ENCODE results near the gene ELK3.

ELK3 gene

DNA sequence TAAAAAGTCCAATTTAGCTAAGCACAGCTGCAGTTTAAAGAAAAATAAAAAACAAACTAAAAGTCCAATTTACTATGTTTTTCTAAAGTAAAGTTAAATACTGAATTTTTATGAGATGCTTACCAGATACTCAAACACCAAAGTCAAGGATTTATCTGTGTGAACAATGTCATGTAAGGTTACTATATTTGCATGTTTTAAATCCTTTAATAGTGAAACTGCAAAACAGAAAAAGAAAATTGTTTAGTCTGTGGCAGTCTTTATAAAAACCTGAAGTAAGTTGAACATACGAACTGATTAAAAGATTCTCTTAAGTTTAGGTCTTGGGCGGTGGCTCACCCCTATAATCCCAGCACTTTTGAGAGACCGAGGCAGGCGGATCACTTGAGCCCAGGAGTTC lies 103.3 kb downstream of the ELK3 start:
- Histone ChIP-seq H3K27ac (ENCODE audit: low read depth, low read length) (no peak overlapping the region), H3K9me3 (ENCODE audit: control insufficient read depth in 1 of 2, low read length in 2 of 2) (no peaks in the 10 kb centered on the region), H3K4me3 (ENCODE audit: low read depth in 1 of 2, low read length in 2 of 2) (no peak overlapping the region), H3K36me3 (ENCODE audit: control insufficient read depth in 1 of 2, insufficient read depth in 2 of 2, low read length in 2 of 2) (peaks cover 10% of the 10 kb centered on the region in 2 donors), H3K4me1 (ENCODE audit: control insufficient read depth in 1 of 2, insufficient read depth in 2 of 2, low read length in 2 of 2) (no peaks in the 10 kb centered on the region), H3K9ac (ENCODE audit: low read depth in 1 of 2, low read length in 2 of 2) (no peak overlapping the region), H3K27me3 (ENCODE audit: control insufficient read depth in 1 of 2, insufficient read depth in 2 of 2, low read length in 2 of 2) (no peaks in the 10 kb centered on the region)

DNA sequence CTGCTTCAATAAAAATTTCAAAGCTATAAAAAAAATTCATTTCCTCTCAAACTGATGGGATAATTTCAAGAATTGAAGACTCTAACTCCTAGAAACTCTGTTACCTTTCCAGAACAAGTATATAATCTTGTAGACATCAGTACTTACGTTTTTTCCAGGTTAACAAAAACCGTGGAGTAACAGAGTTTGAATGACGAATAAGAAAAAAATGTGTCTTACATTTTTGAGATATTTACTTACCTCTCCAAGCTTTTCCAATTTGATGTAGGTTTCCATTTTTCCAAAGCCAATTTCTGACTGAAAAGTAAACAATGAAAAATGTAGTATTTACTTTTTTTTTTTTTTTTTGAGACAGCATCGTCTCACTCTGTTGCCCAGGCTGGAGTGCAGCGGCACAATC lies 105.9 kb downstream of the ELK3 start:
- no peaks in the 10 kb centered on the region for H3K27me3 ChIP-seq (ENCODE audit: control insufficient read depth in 1 of 2, insufficient read depth in 2 of 2, low read length in 2 of 2)

DNA sequence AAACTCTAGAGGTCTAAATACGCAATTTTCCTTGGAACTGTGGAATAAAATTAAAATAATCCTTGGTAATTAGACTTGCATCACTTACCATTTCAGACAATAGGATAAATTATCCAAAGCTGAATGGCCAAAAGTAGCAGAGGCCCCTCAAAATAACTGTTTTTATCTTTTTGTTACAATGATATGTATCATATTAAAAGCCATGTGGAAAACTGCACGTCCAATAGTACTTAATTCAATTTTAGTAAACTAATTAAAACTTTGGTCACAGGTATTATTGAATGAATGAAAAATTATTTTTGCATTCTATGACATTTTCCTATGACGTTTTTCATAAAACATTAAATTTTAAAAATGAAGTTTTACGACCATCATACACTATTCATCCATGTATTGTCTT lies 107.6 kb downstream of the ELK3 start:
- Histone ChIP-seq H3K27ac (ENCODE audit: low read depth, low read length) (no peak overlapping the region), H3K4me1 (ENCODE audit: control insufficient read depth in 1 of 2, insufficient read depth in 2 of 2, low read length in 2 of 2) (no peaks in the 10 kb centered on the region), H3K9me3 (ENCODE audit: control insufficient read depth in 1 of 2, low read length in 2 of 2) (no peaks in the 10 kb centered on the region), H3K36me3 (ENCODE audit: control insufficient read depth in 1 of 2, insufficient read depth in 2 of 2, low read length in 2 of 2) (peaks cover 6 to 7% of the 10 kb centered on the region in 2 donors), H3K4me3 (ENCODE audit: low read depth in 1 of 2, low read length in 2 of 2) (no peak overlapping the region), H3K27me3 (ENCODE audit: control insufficient read depth in 1 of 2, insufficient read depth in 2 of 2, low read length in 2 of 2) (no peaks in the 10 kb centered on the region), H3K9ac (ENCODE audit: low read depth in 1 of 2, low read length in 2 of 2) (no peak overlapping the region)

More for the DNA sequence above, 105.9 kb downstream of the ELK3 start:
- H3K27ac ChIP-seq (ENCODE audit: low read depth, low read length): no peak overlapping the region
- peaks cover 5 to 10% of the 10 kb centered on the region in 2 donors for H3K36me3 ChIP-seq (ENCODE audit: control insufficient read depth in 1 of 2, insufficient read depth in 2 of 2, low read length in 2 of 2)
- no peaks in the 10 kb centered on the region for H3K9me3 ChIP-seq (ENCODE audit: control insufficient read depth in 1 of 2, low read length in 2 of 2)
- no peaks in the 10 kb centered on the region for H3K4me1 ChIP-seq (ENCODE audit: control insufficient read depth in 1 of 2, insufficient read depth in 2 of 2, low read length in 2 of 2)
- no peak overlapping the region for H3K4me3 ChIP-seq (ENCODE audit: low read depth in 1 of 2, low read length in 2 of 2)
- H3K9ac ChIP-seq (ENCODE audit: low read depth in 1 of 2, low read length in 2 of 2): no peak overlapping the region

DNA sequence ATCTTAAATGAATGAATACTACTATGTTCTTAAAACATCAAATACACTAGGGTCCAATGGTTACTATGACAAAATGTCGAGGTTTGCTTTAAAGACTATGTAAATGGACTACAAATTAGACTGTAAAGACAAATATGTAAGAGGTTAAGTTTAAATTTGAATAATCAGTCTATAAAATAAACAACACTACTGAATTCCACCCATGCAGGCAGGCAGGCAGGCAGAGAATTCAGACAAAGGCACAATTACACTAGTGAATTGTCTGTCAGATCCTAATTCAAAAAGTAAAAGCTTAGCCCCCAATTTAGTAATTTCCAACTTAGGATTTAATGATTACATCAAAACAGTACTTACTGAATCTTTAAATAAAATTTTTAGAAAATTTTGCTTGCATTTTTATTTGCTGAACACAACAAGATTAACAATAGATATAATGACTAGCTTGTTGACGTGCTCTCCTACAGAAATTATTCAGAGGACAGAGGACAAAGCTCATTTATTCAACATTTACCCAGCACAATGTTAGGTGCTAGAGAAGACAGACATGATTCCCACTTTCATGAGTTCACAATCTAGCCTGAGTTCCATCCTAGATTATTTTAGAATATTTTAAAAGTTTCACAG lies 108.6 kb downstream of the ELK3 start:
- Histone ChIP-seq H3K27me3 (ENCODE audit: control insufficient read depth in 1 of 2, insufficient read depth in 2 of 2, low read length in 2 of 2) (no peaks in the 10 kb centered on the region), H3K36me3 (ENCODE audit: control insufficient read depth in 1 of 2, insufficient read depth in 2 of 2, low read length in 2 of 2) (peaks cover 3 to 6% of the 10 kb centered on the region in 2 donors), H3K4me3 (ENCODE audit: low read depth in 1 of 2, low read length in 2 of 2) (no peak overlapping the region), H3K9me3 (ENCODE audit: control insufficient read depth in 1 of 2, low read length in 2 of 2) (no peaks in the 10 kb centered on the region), H3K27ac (ENCODE audit: low read depth, low read length) (no peak overlapping the region), H3K9ac (ENCODE audit: low read depth in 1 of 2, low read length in 2 of 2) (no peak overlapping the region), H3K4me1 (ENCODE audit: control insufficient read depth in 1 of 2, insufficient read depth in 2 of 2, low read length in 2 of 2) (no peaks in the 10 kb centered on the region)

DNA sequence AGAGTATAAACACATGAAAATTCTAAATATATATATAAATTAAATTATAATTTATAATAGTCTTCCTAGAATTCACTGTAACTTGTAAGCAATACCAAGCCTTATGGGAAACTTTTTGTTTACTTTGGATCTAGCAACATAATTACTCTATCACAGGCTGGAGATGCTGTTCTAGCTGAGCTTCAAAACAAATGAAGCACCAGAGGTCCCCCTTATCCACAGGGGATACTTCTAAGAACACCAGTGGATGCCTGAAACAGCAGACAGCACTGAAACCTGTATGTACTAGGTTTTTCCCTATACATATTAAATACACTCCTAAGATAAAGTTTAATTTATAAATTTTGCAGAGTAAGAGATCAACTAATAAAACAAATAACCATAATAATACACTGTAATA lies 109.5 kb downstream of the ELK3 start:
- H3K9ac ChIP-seq (ENCODE audit: low read depth in 1 of 2, low read length in 2 of 2): no peak overlapping the region
- no peak overlapping the region for H3K4me3 ChIP-seq (ENCODE audit: low read depth in 1 of 2, low read length in 2 of 2)
- no peak overlapping the region for H3K27ac ChIP-seq (ENCODE audit: low read depth, low read length)
- peaks cover 3 to 6% of the 10 kb centered on the region in 2 donors for H3K36me3 ChIP-seq (ENCODE audit: control insufficient read depth in 1 of 2, insufficient read depth in 2 of 2, low read length in 2 of 2)
- no peaks in the 10 kb centered on the region for H3K9me3 ChIP-seq (ENCODE audit: control insufficient read depth in 1 of 2, low read length in 2 of 2)
- no peaks in the 10 kb centered on the region for H3K4me1 ChIP-seq (ENCODE audit: control insufficient read depth in 1 of 2, insufficient read depth in 2 of 2, low read length in 2 of 2)
- H3K27me3 ChIP-seq (ENCODE audit: control insufficient read depth in 1 of 2, insufficient read depth in 2 of 2, low read length in 2 of 2): no peaks in the 10 kb centered on the region

DNA sequence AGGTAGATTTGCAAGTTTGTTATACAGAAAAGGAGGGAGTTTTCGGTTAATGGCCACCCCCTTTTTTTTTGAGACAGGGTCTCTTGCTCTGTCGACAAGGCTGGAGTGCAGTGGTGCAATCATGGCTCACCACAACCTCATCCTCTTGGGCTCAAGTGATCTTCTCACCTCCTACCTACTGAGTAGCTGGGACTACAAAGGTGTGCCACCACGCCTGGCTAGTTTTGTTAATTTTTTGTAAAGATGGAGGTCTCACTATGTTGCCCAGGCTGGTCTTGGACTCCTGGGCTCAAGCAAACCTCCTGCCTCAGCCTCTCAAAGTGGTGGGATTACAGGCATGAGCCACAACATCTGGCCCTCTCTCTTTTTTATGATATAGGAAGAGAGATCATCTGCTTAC lies 111.5 kb downstream of the ELK3 start:
- H3K9ac ChIP-seq (ENCODE audit: low read depth in 1 of 2, low read length in 2 of 2): no peak overlapping the region
- H3K4me1 ChIP-seq (ENCODE audit: control insufficient read depth in 1 of 2, insufficient read depth in 2 of 2, low read length in 2 of 2): no peaks in the 10 kb centered on the region
- H3K36me3 ChIP-seq (ENCODE audit: control insufficient read depth in 1 of 2, insufficient read depth in 2 of 2, low read length in 2 of 2): peaks cover 0 to 3% of the 10 kb centered on the region in 2 donors
- H3K4me3 ChIP-seq (ENCODE audit: low read depth in 1 of 2, low read length in 2 of 2): no peak overlapping the region
- H3K27me3 ChIP-seq (ENCODE audit: control insufficient read depth in 1 of 2, insufficient read depth in 2 of 2, low read length in 2 of 2): no peaks in the 10 kb centered on the region
- no peaks in the 10 kb centered on the region for H3K9me3 ChIP-seq (ENCODE audit: control insufficient read depth in 1 of 2, low read length in 2 of 2)
- no peak overlapping the region for H3K27ac ChIP-seq (ENCODE audit: low read depth, low read length)

DNA sequence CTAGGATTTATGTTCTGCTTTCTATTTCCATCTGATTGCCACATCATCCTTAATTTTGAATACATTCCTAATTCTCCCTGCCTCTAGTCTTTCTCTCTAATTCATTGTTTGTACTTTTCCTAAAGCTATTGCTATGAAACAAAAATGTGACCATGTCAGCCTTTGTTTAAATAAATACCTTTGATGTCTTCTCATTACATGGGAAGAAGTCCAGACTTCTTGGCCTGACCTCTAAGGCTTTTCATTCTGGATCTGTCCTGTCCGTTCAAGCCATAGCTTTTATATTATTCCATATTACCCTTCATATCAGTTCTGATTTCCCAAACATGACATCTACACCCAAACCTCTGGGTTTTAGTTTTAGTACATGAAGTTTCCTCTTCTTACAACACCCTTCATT lies 114.7 kb downstream of the ELK3 start:
- Histone ChIP-seq H3K9me3 (ENCODE audit: control insufficient read depth in 1 of 2, low read length in 2 of 2) (no peaks in the 10 kb centered on the region), H3K27ac (ENCODE audit: low read depth, low read length) (no peak overlapping the region), H3K4me3 (ENCODE audit: low read depth in 1 of 2, low read length in 2 of 2) (no peak overlapping the region)

DNA sequence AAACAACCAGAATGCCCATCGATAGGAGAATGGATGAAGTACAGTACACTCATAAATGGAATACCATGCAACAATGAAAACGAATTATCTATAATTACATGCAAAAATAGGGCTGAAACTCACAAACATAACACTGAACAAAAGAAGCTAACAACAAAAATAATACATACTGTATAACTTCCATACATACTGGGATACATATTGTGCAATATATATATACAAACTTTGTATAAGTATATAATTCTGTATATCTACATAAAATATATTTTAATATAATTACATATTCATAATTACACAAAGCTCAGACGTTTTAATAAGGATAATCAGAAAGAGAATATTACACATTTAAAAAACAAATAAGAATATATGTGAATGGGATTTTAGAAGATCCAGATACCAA lies 115.9 kb downstream of the ELK3 start:
- H3K9ac ChIP-seq (ENCODE audit: low read depth in 1 of 2, low read length in 2 of 2): no peak overlapping the region
- peaks cover 0 to 3% of the 10 kb centered on the region in 2 donors for H3K36me3 ChIP-seq (ENCODE audit: control insufficient read depth in 1 of 2, insufficient read depth in 2 of 2, low read length in 2 of 2)
- H3K4me1 ChIP-seq (ENCODE audit: control insufficient read depth in 1 of 2, insufficient read depth in 2 of 2, low read length in 2 of 2): no peaks in the 10 kb centered on the region
- H3K4me3 ChIP-seq (ENCODE audit: low read depth in 1 of 2, low read length in 2 of 2): no peak overlapping the region
- no peaks in the 10 kb centered on the region for H3K9me3 ChIP-seq (ENCODE audit: control insufficient read depth in 1 of 2, low read length in 2 of 2)
- no peaks in the 10 kb centered on the region for H3K27me3 ChIP-seq (ENCODE audit: control insufficient read depth in 1 of 2, insufficient read depth in 2 of 2, low read length in 2 of 2)
- H3K27ac ChIP-seq (ENCODE audit: low read depth, low read length): no peak overlapping the region

More for the DNA sequence above, 114.7 kb downstream of the ELK3 start:
- no peaks in the 10 kb centered on the region for H3K4me1 ChIP-seq (ENCODE audit: control insufficient read depth in 1 of 2, insufficient read depth in 2 of 2, low read length in 2 of 2)
- peaks cover 0 to 3% of the 10 kb centered on the region in 2 donors for H3K36me3 ChIP-seq (ENCODE audit: control insufficient read depth in 1 of 2, insufficient read depth in 2 of 2, low read length in 2 of 2)
- H3K27me3 ChIP-seq (ENCODE audit: control insufficient read depth in 1 of 2, insufficient read depth in 2 of 2, low read length in 2 of 2): no peaks in the 10 kb centered on the region
- H3K9ac ChIP-seq (ENCODE audit: low read depth in 1 of 2, low read length in 2 of 2): no peak overlapping the region

DNA sequence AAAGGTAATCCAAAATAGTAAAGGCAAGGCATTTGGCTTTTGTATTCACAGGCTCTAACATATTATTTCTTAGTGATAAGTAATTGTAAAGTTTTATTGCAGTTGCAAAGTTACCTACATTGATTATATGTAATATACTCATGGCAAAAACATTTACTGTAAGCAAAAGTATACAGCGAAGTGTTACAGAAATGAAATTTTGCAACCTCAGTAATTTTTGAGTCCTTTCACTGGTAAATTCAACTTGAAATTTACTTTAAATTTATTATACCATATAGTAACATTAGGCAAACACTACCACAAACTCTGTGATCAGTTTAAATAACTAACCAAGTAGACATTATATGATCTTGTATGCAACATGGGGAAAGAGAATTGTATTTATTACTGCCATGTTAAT lies 117.0 kb downstream of the ELK3 start:
- H3K27ac ChIP-seq (ENCODE audit: low read depth, low read length): no peak overlapping the region
- no peak overlapping the region for H3K4me3 ChIP-seq (ENCODE audit: low read depth in 1 of 2, low read length in 2 of 2)
- H3K27me3 ChIP-seq (ENCODE audit: control insufficient read depth in 1 of 2, insufficient read depth in 2 of 2, low read length in 2 of 2): no peaks in the 10 kb centered on the region
- H3K4me1 ChIP-seq (ENCODE audit: control insufficient read depth in 1 of 2, insufficient read depth in 2 of 2, low read length in 2 of 2): no peaks in the 10 kb centered on the region
- no peak overlapping the region for H3K9ac ChIP-seq (ENCODE audit: low read depth in 1 of 2, low read length in 2 of 2)
- no peaks in the 10 kb centered on the region for H3K36me3 ChIP-seq (ENCODE audit: control insufficient read depth in 1 of 2, insufficient read depth in 2 of 2, low read length in 2 of 2)
- H3K9me3 ChIP-seq (ENCODE audit: control insufficient read depth in 1 of 2, low read length in 2 of 2): no peaks in the 10 kb centered on the region

DNA sequence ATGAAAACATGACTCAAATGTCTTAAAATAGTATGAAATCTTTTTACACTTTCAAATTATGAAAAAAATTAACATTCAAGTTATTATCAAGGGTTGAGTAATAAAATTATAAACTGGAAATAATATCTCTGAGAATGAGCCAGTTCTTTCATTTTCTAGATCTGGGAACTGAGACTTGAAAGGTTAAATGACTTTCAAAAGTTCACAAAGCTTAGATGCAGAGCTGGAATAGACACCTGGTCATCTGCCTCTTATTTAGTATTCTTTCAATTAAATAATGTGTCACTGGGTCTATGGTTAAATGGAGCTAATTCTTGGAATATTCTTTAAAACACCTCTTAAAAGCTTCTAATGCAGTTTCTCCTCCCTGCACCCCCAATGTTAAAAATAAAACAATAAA lies 119.4 kb downstream of the ELK3 start:
- Histone ChIP-seq H3K27ac (ENCODE audit: low read depth, low read length) (no peak overlapping the region), H3K9me3 (ENCODE audit: control insufficient read depth in 1 of 2, low read length in 2 of 2) (no peaks in the 10 kb centered on the region), H3K4me3 (ENCODE audit: low read depth in 1 of 2, low read length in 2 of 2) (no peak overlapping the region), H3K27me3 (ENCODE audit: control insufficient read depth in 1 of 2, insufficient read depth in 2 of 2, low read length in 2 of 2) (no peaks in the 10 kb centered on the region), H3K9ac (ENCODE audit: low read depth in 1 of 2, low read length in 2 of 2) (no peak overlapping the region), H3K36me3 (ENCODE audit: control insufficient read depth in 1 of 2, insufficient read depth in 2 of 2, low read length in 2 of 2) (no peaks in the 10 kb centered on the region), H3K4me1 (ENCODE audit: control insufficient read depth in 1 of 2, insufficient read depth in 2 of 2, low read length in 2 of 2) (no peaks in the 10 kb centered on the region)

DNA sequence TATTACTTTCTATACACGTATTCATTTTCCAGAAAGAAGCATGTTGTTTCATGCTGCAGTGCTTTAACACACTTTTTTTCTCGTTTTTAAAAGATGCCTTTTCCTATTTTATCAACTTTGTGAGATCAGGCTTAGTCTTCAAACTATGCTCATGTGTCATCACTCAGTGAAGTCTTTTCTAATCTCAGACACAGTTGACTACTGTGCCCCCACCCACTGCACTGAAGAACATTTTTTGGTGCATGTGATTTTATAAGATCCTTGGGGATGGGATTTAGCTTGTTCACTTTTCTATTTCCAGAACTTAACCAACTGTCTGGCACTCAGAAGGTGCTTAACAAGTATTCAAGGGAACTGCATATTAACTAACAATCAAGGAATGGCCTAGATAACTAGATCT lies 120.5 kb downstream of the ELK3 start:
- Histone ChIP-seq H3K27me3 (ENCODE audit: control insufficient read depth in 1 of 2, insufficient read depth in 2 of 2, low read length in 2 of 2) (no peaks in the 10 kb centered on the region), H3K36me3 (ENCODE audit: control insufficient read depth in 1 of 2, insufficient read depth in 2 of 2, low read length in 2 of 2) (no peaks in the 10 kb centered on the region), H3K4me1 (ENCODE audit: control insufficient read depth in 1 of 2, insufficient read depth in 2 of 2, low read length in 2 of 2) (no peaks in the 10 kb centered on the region), H3K4me3 (ENCODE audit: low read depth in 1 of 2, low read length in 2 of 2) (no peak overlapping the region), H3K27ac (ENCODE audit: low read depth, low read length) (no peak overlapping the region), H3K9me3 (ENCODE audit: control insufficient read depth in 1 of 2, low read length in 2 of 2) (no peaks in the 10 kb centered on the region), H3K9ac (ENCODE audit: low read depth in 1 of 2, low read length in 2 of 2) (no peak overlapping the region)

Data from duodenal mucosa (tissue), 2 donors.